PC-3 (cell line): ENCODE data around the gene RCBTB2. TPM values are rescaled to one million over a fixed set of nuclear protein-coding genes. Genes with fewer than 3 reads are reported as not detected.

ENCODE experiments used
- ATAC-seq: fragments of 200-7000 bp; cut with Tn5 transposase; 2 replicates; pipeline ENCODE4 v1.9.1; 2020; ENCODE audit warnings: mild to moderate bottlenecking, moderate library complexity
- BruUV-seq: library from RNA; stranded (reverse); fragments of 400-500 nt; replicated peaks from 2 replicates; lab custom pipeline; 2021; lab: Mats Ljungman, UMichigan
- CTCF ChIA-PET: fragments of 300-600 bp; sonication (Branson Sonifier 250); formaldehyde crosslinking; loops from one replicate; lab custom pipeline; 2022; ENCODE audit warnings: antibody characterized with exemption; lab: Charles Lee
- POLR2A ChIA-PET: fragments of 300-600 bp; sonication (Branson Sonifier 250); formaldehyde crosslinking; loops from one replicate; lab custom pipeline; 2022; ENCODE audit warnings: antibody characterized with exemption; ENCODE audit not compliant: unreplicated experiment; lab: Charles Lee
- DNase-seq: peaks from one replicate; pipeline ENCODE4 v3.0.0-alpha.2; 2015
- H2AFZ ChIP-seq: fragments of 300-600 bp; sonication (generic); 2 replicates; pipeline ENCODE4 v1.6.0; 2016; ENCODE audit warnings: antibody characterized with exemption, low read length
- H3F3A ChIP-seq: fragments of 300-600 bp; sonication (generic); one replicate; pipeline ENCODE4 v1.6.0; 2017; ENCODE audit warnings: antibody characterized with exemption, low read length, control low read depth, mild to moderate bottlenecking; ENCODE audit not compliant: unreplicated experiment
- H3K27ac ChIP-seq: fragments of 300-600 bp; sonication (generic); 2 replicates; pipeline ENCODE4 v1.5.1; 2016; ENCODE audit warnings: mild to moderate bottlenecking, low read length
- H3K27me3 ChIP-seq: fragments of 300-600 bp; sonication (generic); 2 replicates; pipeline ENCODE4 v1.6.1; 2016; ENCODE audit warnings: low read length, mixed read lengths
- H3K36me3 ChIP-seq: fragments of 300-600 bp; sonication (generic); 2 replicates; pipeline ENCODE4 v1.6.1; 2016; ENCODE audit warnings: low read depth, mixed run types, low read length, mixed read lengths
- H3K4me1 ChIP-seq: fragments of 300-600 bp; sonication (generic); 2 replicates; pipeline ENCODE4 v1.5.1; 2016; ENCODE audit warnings: low read length; ENCODE audit not compliant: insufficient read depth
- H3K4me2 ChIP-seq: fragments of 300-600 bp; sonication (generic); 2 replicates; pipeline ENCODE4 v1.6.0; 2016; ENCODE audit warnings: low read length
- H3K4me3 ChIP-seq: fragments of 300-600 bp; sonication (generic); 2 replicates; pipeline ENCODE4 v1.5.1; 2016; ENCODE audit warnings: mild to moderate bottlenecking, low read length, mixed read lengths
- H3K79me2 ChIP-seq: fragments of 300-600 bp; sonication (generic); 2 replicates; pipeline ENCODE4 v1.6.1; 2017; ENCODE audit warnings: low read length, mixed read lengths
- H3K9ac ChIP-seq: fragments of 300-600 bp; sonication (generic); 2 replicates; pipeline ENCODE4 v1.6.0; 2016; ENCODE audit warnings: mild to moderate bottlenecking, low read length
- H3K9me2 ChIP-seq: fragments of 300-600 bp; sonication (generic); replicated peaks from 2 replicates; pipeline ENCODE4 v1.6.1; 2016; ENCODE audit warnings: mixed run types, low read length, mixed read lengths
- H3K9me3 ChIP-seq: fragments of 300-600 bp; sonication (generic); 2 replicates; pipeline ENCODE4 v1.6.1; 2016; ENCODE audit warnings: low read length, mixed read lengths
- H4K20me1 ChIP-seq: fragments of 300-600 bp; sonication (generic); 2 replicates; pipeline ENCODE4 v1.6.1; 2016; ENCODE audit warnings: low read length, mixed read lengths
- EZH2 ChIP-seq: fragments of 300-600 bp; sonication (generic); IDR thresholded peaks from one replicate; pipeline ENCODE4 v1.6.1; 2017; ENCODE audit warnings: antibody characterized with exemption, mild to moderate bottlenecking, low read length; ENCODE audit not compliant: unreplicated experiment
- EZH2phosphoT487 ChIP-seq: fragments of 300-600 bp; sonication (generic); IDR thresholded peaks from 2 replicates; pipeline ENCODE4 v1.6.1; 2018; ENCODE audit warnings: mild to moderate bottlenecking, antibody characterized with exemption, low read length, borderline replicate concordance
- intact Hi-C: fragments of 100-400 bp; cut with micrococcal nuclease; formaldehyde crosslinking; loops from 2 replicates; pipeline ENCODE4 v1.9.0; 2023
- total RNA-seq: library from RNA; depleted of rRNA; stranded (reverse); fragments of >200 nt; gene quantifications from 2 replicates; pipeline ENCODE4 v1.2.3, GENCODE V29; 2014
- TF ChIP-seq, protein P1 (sequence below): fragments of 300-600 bp; sonication (generic); conservative IDR thresholded peaks from 2 replicates; pipeline ENCODE4 v1.5.1; 2017; ENCODE audit warnings: antibody characterized with exemption, low read depth, mild to moderate bottlenecking, low read length

RCBTB2 gene
- total RNA-seq, 1 experiment from 2014 or later, result 2.5 TPM

GRCh38 chr13:48505597-48506091 is 27.2 kb downstream of the RCBTB2 start:
- Histone ChIP-seq H3K9me2 (no peaks in the 10 kb centered on the region), H3K9me3 (no peaks in the 10 kb centered on the region), H3K36me3 (no peaks in the 10 kb centered on the region), H3F3A (no peaks in the 10 kb centered on the region), H3K79me2 (no peaks in the 10 kb centered on the region), H3K9ac (no peak overlapping the region), H3K27me3 (no peaks in the 10 kb centered on the region), H3K4me2 (no peak overlapping the region), H4K20me1 (no peaks in the 10 kb centered on the region), H3K27ac (no peak overlapping the region), H3K4me1 (peaks cover 11% of the 10 kb centered on the region), H2AFZ (no peak overlapping the region), H3K4me3 (no peak overlapping the region)
- ATAC-seq, result no peak
- DNase-seq, result no peak
- no TSS peak for BruUV-seq
- ChIA-PET CTCF (no interaction called here), POLR2A (no interaction called here)
- intact Hi-C loops, result no loop called here
- TF ChIP-seq EZH2 (no peak), EZH2phosphoT487 (no peak)
- TF ChIP-seq, protein P1, sequence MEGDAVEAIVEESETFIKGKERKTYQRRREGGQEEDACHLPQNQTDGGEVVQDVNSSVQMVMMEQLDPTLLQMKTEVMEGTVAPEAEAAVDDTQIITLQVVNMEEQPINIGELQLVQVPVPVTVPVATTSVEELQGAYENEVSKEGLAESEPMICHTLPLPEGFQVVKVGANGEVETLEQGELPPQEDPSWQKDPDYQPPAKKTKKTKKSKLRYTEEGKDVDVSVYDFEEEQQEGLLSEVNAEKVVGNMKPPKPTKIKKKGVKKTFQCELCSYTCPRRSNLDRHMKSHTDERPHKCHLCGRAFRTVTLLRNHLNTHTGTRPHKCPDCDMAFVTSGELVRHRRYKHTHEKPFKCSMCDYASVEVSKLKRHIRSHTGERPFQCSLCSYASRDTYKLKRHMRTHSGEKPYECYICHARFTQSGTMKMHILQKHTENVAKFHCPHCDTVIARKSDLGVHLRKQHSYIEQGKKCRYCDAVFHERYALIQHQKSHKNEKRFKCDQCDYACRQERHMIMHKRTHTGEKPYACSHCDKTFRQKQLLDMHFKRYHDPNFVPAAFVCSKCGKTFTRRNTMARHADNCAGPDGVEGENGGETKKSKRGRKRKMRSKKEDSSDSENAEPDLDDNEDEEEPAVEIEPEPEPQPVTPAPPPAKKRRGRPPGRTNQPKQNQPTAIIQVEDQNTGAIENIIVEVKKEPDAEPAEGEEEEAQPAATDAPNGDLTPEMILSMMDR, result no peak

DNA sequence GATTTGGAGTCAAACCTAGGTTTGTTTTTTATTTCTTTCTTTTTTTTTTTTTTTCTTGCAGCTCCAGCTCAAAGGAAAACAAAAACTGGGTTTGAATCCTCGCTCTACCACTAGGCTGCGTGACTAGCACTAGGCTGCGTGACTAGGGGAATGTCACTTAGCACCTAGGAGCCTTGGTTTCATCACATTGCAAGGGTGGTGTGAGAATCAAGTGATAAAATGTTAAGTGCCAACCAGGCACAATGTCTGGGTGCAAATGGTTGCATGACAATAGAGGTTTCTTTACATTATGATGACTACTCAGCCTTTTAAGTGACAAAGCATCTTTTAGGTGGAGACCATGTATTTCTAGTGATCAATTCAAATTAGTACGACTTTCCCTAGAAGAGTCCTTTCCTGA is 27.9 kb downstream of the RCBTB2 start:
- H4K20me1 ChIP-seq, result no peaks in the 10 kb centered on the region
- no TSS peak for BruUV-seq
- no peak overlapping the region for H3K9ac ChIP-seq
- TF ChIP-seq, protein P1, result no peak
- no peak for TF ChIP-seq EZH2
- TF ChIP-seq EZH2phosphoT487, result no peak
- no peak overlapping the region for H3K4me2 ChIP-seq
- intact Hi-C loops, result no loop called here
- ATAC-seq (no peak), DNase-seq (no peak)
- CTCF ChIA-PET, result no interaction called here
- no peaks in the 10 kb centered on the region for H3K27me3 ChIP-seq
- H3K79me2 ChIP-seq, result no peaks in the 10 kb centered on the region
- H3K9me3 ChIP-seq, result no peaks in the 10 kb centered on the region
- H3K4me1 ChIP-seq, result peaks cover 15% of the 10 kb centered on the region
- no peaks in the 10 kb centered on the region for H3K36me3 ChIP-seq
- no peak overlapping the region for H2AFZ ChIP-seq
- H3K4me3 ChIP-seq, result no peak overlapping the region
- H3K27ac ChIP-seq, result no peak overlapping the region
- H3K9me2 ChIP-seq, result no peaks in the 10 kb centered on the region
- no peaks in the 10 kb centered on the region for H3F3A ChIP-seq
- POLR2A ChIA-PET, result no interaction called here

DNA sequence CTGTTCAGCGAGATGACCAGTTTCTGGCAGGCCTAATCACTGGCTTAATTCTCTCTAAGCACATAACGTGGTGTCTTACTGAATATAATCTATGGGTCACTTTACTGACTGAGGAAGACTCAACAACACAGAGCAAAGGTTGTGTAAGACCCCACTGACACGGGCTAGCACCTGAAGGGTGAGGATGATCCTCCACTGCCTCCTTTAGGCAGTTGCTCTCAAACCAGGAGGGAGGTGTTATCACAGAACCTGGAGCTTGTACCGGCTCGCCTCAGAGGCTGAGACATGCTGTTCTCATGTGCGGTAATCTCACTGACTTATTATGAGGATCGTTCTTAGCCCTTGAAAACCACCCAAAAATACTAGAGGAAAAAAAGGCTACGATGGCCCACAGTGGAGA is 28.3 kb downstream of the RCBTB2 start:
- Histone ChIP-seq H3K27ac (no peak overlapping the region), H3K27me3 (no peaks in the 10 kb centered on the region), H3K9me2 (no peaks in the 10 kb centered on the region), H2AFZ (no peak overlapping the region), H3K4me2 (no peak overlapping the region), H3K4me3 (no peak overlapping the region), H4K20me1 (no peaks in the 10 kb centered on the region), H3K79me2 (no peaks in the 10 kb centered on the region), H3K9me3 (no peaks in the 10 kb centered on the region), H3F3A (no peaks in the 10 kb centered on the region), H3K36me3 (no peaks in the 10 kb centered on the region), H3K9ac (no peak overlapping the region), H3K4me1 (peaks cover 15% of the 10 kb centered on the region)
- CTCF ChIA-PET, result no interaction called here
- intact Hi-C loops, result no loop called here
- DNase-seq (no peak), ATAC-seq (no peak)
- no peak for TF ChIP-seq EZH2
- TF ChIP-seq, protein P1, result no peak
- no peak for TF ChIP-seq EZH2phosphoT487
- BruUV-seq, result no TSS peak
- POLR2A ChIA-PET, result no interaction called here
